OCI-LY7 (cell line): ENCODE results near the gene HAND2.

Source experiments
- CTCF ChIP-seq: fragments of 200-600 bp; sonication (generic); conservative IDR thresholded peaks from 2 replicates; pipeline ENCODE4 v1.5.1; 2014; ENCODE audit warnings: mild to moderate bottlenecking, antibody characterized with exemption, low read length, moderate library complexity, mixed read lengths
- EZH2phosphoT487 ChIP-seq: fragments of 200-600 bp; sonication (generic); IDR thresholded peaks from 2 replicates; pipeline ENCODE4 v1.6.1; 2018; ENCODE audit warnings: low read depth, borderline replicate concordance, mild to moderate bottlenecking, mixed run types, antibody characterized with exemption, low read length, moderate library complexity, mixed read lengths

DNA sequence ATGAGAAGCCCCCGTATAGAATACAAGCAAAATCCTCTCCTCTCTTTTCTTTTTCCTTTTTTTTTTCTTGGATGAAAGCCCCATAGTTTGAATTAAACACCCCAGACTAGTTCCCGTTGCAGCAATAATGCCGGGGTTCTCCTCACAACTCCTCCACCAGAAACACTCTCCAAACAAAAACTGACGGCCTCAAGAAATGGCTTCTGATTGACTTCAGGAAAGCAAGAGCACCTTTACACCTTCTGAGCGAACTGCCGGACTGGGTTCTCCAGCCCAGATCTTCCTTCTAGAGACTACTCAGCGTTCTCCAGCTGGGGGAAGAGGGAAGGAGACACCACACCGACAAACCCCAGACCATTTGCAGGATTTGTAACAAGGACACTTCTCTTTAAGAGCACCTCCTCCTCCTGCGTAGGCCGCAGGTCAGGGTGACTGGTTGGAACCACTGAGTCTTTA is 4.0 kb downstream of the HAND2 start:
- TF ChIP-seq CTCF (no peak), EZH2phosphoT487 (no peak)
